Measurements from ENCODE around the gene UGT1A4.

DNA sequence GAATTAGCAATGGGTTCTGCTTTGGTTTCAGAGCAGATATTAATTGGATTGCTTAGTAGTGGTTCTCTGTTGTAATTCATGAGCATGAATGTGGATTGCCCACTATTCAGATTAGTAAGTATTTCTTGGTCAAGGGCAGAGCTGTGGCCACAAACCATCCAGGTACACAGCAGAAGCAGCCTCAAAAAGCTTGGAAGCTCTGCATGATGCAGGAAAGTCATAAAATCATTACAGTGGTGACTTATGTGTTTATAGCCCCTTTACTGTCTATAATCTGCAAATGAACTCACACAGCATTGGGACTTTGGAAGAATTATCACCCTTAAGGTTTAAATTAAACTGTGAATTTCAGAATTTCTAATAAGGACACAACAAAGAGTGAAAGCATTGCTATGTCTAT is 39.6 kb downstream of the UGT1A4 start:
- TF ChIP-seq, protein P1, sequence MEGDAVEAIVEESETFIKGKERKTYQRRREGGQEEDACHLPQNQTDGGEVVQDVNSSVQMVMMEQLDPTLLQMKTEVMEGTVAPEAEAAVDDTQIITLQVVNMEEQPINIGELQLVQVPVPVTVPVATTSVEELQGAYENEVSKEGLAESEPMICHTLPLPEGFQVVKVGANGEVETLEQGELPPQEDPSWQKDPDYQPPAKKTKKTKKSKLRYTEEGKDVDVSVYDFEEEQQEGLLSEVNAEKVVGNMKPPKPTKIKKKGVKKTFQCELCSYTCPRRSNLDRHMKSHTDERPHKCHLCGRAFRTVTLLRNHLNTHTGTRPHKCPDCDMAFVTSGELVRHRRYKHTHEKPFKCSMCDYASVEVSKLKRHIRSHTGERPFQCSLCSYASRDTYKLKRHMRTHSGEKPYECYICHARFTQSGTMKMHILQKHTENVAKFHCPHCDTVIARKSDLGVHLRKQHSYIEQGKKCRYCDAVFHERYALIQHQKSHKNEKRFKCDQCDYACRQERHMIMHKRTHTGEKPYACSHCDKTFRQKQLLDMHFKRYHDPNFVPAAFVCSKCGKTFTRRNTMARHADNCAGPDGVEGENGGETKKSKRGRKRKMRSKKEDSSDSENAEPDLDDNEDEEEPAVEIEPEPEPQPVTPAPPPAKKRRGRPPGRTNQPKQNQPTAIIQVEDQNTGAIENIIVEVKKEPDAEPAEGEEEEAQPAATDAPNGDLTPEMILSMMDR (conservative IDR thresholded peaks at IDR 0.05 in 1 of 2, IDR thresholded peaks at IDR 0.05 in 1 of 2; ENCODE audit: low read depth in 1 of 2, low read length in 2 of 2), result no peak
- TF ChIP-seq EZH2 (IDR thresholded peaks at IDR 0.05; ENCODE audit: low read length, missing control alignments), result no peak
